Right lobe of liver (tissue), 4 donors: ENCODE results near the gene NAV2.

Experiments used
- POLR2A ChIP-seq: fragments of 450-650 bp; IDR thresholded peaks from one replicate; pipeline ENCODE4 v1.6.1; 2017; ENCODE audit warnings: antibody characterized with exemption, mild to moderate bottlenecking
- TF ChIP-seq, protein P1 (sequence below), 4 donors: fragments of 200-600 bp in 3 of 4; fragments of 450-650 bp in 1 of 4; IDR thresholded peaks; one replicate each; pipeline versions ENCODE4 v1.5.1 to v1.8.0; 2016 to 2022; ENCODE audit warnings: antibody characterized with exemption in 4 of 4, mild to moderate bottlenecking in 2 of 4
- donor health status: DM: no; HTN: no; CAD: no.
- donor health status: DM: no; HTN: no; CAD: no.
- donor health status: DM: no; HTN: yes; CAD: no.

DNA sequence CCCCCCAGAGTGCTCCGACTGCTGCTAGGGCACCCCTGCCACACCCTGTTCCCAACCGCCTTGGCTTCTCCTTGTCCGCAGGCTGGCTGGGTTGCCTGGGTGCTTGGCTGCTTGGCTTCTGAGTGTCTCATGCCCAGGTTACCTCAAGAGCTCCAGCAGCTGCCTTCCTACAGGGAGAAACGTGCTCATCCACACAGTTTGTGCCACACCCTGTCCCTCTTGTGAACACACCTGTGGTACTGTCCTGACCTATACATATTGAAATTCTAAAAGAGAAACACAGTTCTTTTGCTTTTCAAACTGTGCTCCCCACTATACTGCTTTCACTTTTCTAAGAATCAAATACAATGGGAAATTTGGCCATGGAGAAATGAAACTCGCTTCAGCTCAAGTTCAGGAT, 256.2 kb downstream of the NAV2 start:
- TF ChIP-seq, protein P1, sequence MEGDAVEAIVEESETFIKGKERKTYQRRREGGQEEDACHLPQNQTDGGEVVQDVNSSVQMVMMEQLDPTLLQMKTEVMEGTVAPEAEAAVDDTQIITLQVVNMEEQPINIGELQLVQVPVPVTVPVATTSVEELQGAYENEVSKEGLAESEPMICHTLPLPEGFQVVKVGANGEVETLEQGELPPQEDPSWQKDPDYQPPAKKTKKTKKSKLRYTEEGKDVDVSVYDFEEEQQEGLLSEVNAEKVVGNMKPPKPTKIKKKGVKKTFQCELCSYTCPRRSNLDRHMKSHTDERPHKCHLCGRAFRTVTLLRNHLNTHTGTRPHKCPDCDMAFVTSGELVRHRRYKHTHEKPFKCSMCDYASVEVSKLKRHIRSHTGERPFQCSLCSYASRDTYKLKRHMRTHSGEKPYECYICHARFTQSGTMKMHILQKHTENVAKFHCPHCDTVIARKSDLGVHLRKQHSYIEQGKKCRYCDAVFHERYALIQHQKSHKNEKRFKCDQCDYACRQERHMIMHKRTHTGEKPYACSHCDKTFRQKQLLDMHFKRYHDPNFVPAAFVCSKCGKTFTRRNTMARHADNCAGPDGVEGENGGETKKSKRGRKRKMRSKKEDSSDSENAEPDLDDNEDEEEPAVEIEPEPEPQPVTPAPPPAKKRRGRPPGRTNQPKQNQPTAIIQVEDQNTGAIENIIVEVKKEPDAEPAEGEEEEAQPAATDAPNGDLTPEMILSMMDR (IDR thresholded peaks at IDR 0.05): no peak
- TF ChIP-seq POLR2A: no peak
